GM18868 (cell line): ENCODE data around the gene IKBKE.
A peak's percentile ranks its signal among the peaks of the same experiment; 100 is the strongest.

Source experiments
- ATAC-seq: cut with Tn5 transposase; IDR thresholded peaks from one replicate; pipeline ENCODE4 v1.9.1; 2021; ENCODE audit warnings: mild to moderate bottlenecking, moderate library complexity; ENCODE audit not compliant: unreplicated experiment

IKBKE gene

GRCh38 chr1:206495011-206495461, 24.8 kb downstream of the IKBKE start:
- no peak for ATAC-seq

- ATAC-seq: no peak
Measured at GRCh38 chr1:206495493-206496046, 25.3 kb downstream of the IKBKE start.

DNA sequence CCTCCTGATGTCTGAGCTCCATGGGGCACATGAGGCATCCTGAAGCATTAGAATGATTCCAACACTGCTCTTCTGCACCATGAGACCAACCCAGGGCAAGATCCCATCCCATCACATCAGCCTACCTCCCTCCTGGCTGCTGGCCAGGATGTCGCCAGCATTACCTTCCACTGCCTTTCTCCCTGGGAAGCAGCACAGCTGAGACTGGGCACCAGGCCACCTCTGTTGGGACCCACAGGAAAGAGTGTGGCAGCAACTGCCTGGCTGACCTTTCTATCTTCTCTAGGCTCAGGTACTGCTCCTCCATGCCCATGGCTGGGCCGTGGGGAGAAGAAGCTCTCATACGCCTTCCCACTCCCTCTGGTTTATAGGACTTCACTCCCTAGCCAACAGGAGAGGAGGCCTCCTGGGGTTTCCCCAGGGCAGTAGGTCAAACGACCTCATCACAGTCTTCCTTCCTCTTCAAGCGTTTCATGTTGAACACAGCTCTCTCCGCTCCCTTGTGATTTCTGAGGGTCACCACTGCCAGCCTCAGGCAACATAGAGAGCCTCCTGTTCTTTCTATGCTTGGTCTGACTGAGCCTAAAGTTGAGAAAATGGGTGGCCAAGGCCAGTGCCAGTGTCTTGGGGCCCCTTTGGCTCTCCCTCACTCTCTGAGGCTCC, 26.0 kb downstream of the IKBKE start:
- ATAC-seq: no peak

DNA sequence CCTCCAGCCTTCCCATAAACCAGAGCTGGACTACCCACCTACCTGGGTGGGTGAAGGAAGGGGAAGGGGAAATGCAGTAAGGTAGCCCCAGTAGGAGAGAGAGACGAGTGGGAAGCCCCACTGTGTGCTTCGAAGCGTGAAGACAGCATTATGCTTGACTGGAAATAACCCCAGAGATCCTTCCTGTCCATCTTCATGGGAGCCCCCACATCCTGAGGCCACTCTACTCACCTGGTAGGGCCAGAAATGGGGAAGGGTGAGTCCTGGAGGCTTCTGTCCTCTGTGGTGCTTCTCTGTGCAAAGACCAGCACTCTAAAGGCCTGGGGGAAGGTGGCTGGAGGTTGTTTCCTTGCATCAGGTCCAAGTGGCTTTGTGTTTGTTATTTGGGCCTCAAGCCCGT, 27.1 kb downstream of the IKBKE start:
- ATAC-seq: no peak

- ATAC-seq: no peak
Measured at GRCh38 chr1:206497774-206498173, 27.5 kb downstream of the IKBKE start.

DNA sequence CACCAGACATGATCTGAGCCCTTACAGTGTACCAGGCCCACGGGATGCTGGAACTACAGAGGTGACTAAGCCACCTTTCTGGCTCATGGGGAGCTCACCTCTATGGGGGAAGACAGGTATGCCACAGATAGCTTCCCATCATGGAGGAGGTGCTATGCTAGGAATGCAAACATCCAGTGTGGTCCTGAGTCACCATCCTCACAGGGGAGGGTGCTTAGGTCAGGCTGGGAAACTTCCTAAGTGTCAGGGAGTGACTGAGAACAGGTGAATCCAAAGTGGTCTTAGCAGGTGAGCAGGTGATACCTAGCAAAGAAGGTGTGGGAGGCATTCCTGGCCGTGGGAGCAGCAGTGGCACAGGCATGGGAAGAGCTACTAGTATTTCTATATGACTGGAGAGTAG, 28.4 kb downstream of the IKBKE start:
- no peak for ATAC-seq

DNA sequence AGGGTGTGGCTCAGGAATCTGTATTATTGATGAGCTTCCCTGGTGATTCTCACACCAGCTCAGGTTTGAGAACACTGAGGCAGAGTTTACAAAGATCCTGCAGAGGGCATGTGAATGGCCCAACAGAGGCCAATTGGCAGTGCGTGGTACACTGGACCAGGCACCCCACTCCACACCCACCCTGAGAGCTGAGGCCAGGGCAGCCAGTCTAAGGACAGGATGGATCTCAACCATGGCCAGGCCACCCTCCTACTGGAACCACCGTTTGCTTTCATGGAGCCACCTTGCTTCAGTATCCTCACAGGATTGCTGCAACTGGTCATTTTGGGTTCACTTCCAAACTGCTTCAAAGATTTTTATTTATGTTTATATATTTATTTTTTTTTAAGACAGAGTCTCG, 29.8 kb downstream of the IKBKE start:
- ATAC-seq: no peak

- no peak for ATAC-seq
Measured at GRCh38 chr1:206501881-206502280, 31.6 kb downstream of the IKBKE start.

- no peak for ATAC-seq
Measured at GRCh38 chr1:206502403-206502802, 32.1 kb downstream of the IKBKE start.

GRCh38 chr1:206502812-206503211, 32.5 kb downstream of the IKBKE start:
- no peak for ATAC-seq

DNA sequence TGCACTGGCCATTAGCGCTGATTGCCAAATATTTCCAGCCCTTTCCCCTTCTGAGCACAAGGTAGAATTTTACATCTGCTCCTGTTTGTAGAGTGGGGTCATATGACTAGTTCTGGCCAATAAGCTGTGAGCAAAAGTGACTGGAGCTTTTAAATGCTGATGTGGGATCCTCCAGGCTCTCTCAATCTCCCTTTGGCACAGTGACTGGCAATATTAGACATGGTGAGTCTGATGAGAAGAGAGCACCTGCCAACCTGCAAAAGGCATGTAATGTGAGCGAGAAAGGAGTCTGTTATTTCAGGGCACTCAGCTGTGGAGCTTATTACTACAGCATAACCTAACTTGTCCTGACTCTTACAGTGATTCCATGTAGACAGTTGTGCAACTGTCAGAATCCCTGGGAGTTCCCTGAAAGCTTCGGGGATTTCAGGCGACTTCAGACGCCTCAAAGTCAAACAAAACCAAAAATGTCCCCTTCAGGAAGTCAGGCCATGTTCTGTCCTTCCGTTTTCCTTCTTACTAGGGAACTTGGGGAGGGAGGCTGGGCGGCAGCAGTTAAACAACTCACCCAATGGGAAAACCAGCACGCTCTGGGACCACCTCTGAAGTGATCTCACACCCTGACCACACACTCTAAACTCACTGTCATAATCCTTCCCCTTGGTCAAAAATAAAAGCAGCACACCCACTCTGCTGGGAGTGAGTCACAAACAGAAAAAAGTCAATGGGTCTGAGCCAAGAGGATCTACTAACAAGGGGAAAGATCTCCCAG, 33.5 kb downstream of the IKBKE start:
- ATAC-seq: peak; percentile 65

- no peak for ATAC-seq
Measured at GRCh38 chr1:206504363-206504713, 34.1 kb downstream of the IKBKE start.

DNA sequence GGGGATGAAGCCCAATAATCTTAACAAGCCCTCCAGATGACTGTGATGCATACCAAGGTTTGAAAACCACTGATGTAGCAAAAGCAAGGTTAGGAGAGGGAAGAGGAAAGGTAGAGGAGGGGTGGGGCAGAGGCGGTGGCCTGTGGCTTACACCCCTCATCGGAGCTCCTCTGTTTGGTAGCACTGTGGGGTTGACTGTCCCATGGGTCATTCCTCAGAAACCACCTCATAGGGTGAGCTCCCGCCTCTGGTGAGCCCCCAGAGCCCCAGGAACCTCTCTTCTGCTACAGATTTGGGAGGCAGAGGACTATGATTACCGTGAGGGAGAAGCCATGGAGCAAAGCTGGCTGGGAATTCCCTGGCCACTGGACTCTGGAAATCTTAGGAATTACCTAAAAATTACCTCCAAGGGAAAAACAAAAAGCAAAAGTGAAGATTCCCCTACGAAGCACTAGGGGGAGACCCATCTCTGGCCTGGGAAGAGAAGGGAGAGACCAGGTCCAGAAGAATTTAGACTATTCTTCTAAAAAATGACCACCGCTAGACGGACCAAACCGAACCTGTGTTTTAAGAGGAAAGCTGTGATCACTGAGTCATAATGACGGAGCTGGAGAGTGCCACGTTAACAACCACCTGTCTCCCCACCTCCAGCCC, 35.6 kb downstream of the IKBKE start:
- no peak for ATAC-seq

DNA sequence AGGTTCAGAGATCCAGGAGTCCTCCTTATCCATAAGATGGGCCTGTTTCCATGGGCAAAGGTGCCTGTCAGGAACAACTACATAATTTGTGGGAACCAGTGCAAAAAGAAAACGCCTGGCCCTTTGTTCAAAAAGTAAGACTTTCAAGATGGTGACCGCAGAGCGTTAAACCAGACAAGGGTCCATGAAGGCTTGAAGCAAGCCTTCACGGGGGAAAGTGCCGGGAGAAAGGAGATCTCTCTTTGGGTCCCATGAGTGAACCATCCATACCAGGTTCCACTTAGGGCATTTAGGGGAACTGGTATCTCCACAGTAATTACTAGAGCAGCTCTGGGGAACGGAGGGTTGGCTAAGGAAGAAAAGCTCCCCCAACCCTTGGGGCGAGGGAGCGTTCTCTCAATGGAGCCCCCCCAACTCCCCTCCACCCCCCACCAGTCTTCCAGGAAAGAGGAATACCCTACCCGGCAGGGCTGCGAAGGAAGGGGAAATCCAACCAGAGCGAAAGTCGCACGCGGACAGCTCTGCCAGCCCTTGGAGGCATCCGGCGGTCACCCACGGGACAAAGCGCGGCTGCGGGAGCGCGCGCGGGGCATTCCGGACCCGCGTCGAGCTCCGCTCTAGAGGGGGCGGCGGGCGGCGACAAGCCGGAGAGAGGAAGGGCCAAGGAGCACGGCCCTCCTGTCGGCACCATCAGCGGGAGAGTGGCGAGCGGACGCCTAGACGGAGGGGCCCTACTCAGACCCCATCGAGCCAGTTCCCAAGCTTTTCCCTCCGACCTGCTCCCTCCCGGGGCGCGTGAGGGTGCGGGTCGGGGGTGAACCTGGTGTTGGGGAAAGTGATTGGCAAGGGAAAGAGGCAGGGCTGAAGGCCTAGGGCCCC, 36.4 kb downstream of the IKBKE start:
- peak; percentile 20 for ATAC-seq

GRCh38 chr1:206507284-206508129, 37.2 kb downstream of the IKBKE start, which contains the start of gene RASSF5:
Gene RASSF5, plus strand, starts transcription at chr1:206507531. Its CDS starts 72 bp downstream, at chr1:206507603.
- ATAC-seq: peak; percentile 50

- no peak for ATAC-seq
Measured at GRCh38 chr1:206508130-206508889, 38.0 kb downstream of the IKBKE start.

- ATAC-seq: no peak
Measured at GRCh38 chr1:206508956-206509355, 38.7 kb downstream of the IKBKE start.

DNA sequence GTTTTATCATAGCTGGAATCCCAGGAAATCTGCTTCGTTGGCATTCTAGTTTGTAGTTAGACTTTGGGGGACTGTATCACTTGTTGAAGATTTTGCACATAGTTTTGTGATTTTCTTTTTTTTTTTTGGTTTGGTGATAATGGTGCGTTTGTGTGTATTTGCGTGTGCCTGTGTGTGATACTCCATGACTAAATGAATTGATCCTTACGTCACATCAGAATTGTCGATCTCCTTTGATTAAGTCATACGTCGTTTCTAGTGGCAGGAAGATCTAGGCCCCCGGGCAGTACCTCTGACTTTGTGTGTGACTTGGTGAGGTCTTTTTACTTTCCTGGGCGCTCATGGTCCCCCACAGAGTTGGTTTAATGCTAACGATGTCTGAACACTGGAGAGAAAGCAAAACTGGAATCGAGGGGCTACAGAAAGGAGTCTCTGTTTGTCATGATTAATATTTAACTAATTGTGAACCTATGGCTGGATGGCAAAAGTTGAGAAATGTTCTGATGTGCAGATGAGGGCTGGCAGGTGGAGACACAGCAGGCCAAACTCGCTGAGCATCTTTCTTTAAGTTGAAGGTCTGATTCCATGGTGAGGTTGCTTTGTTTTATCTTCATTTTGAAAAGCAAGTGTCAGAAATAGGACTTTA, 39.5 kb downstream of the IKBKE start:
- no peak for ATAC-seq
